Suppressor macrophage (primary cell): ENCODE measurements around the gene CABP1.

Experiments
- DNase-seq, 4 experiments: peaks; one replicate each; pipeline ENCODE4 v3.0.0-alpha.2; 2020 to 2022

Gene CABP1

GRCh38 chr12:120696626-120697025 lies 56.2 kb downstream of the CABP1 start:
- DNase-seq, result no peak

- no peak for DNase-seq
Observed at GRCh38 chr12:120697344-120697743, 56.9 kb downstream of the CABP1 start.

GRCh38 chr12:120698665-120699064 lies 58.2 kb downstream of the CABP1 start:
- peak; percentile 60 to 64 (median 62) for DNase-seq

- no peak for DNase-seq
Observed at GRCh38 chr12:120699553-120699952, 59.1 kb downstream of the CABP1 start.

GRCh38 chr12:120700886-120701285 lies 60.5 kb downstream of the CABP1 start:
- DNase-seq, result no peak

GRCh38 chr12:120702637-120703036 lies 62.2 kb downstream of the CABP1 start:
- DNase-seq, result no peak

GRCh38 chr12:120703311-120703942 lies 63.0 kb downstream of the CABP1 start:
- DNase-seq, result no peak

GRCh38 chr12:120705618-120706017 lies 65.2 kb downstream of the CABP1 start:
- no peak for DNase-seq

GRCh38 chr12:120706029-120706428 lies 65.6 kb downstream of the CABP1 start:
- no peak for DNase-seq

- no peak for DNase-seq
Observed at GRCh38 chr12:120708651-120709050, 68.2 kb downstream of the CABP1 start.

GRCh38 chr12:120710031-120710804 lies 69.8 kb downstream of the CABP1 start, which contains the start of gene UNC119B:
TSS of gene UNC119B (plus strand) at chr12:120710458. CDS start at chr12:120710475, 17 bp downstream.
- peak; percentile 30 to 82 (median 64) for DNase-seq

GRCh38 chr12:120710805-120711296 lies 70.4 kb downstream of the CABP1 start:
- peak in 3 of 4 experiments; percentile 21 to 31 (median 25) for DNase-seq

- no peak for DNase-seq
Observed at GRCh38 chr12:120711411-120711810, 71.0 kb downstream of the CABP1 start.

- DNase-seq, result no peak
Observed at GRCh38 chr12:120712610-120713009, 72.2 kb downstream of the CABP1 start.

GRCh38 chr12:120713861-120714482 lies 73.5 kb downstream of the CABP1 start:
- DNase-seq, result peak; percentile 89 to 96 (median 90)
